AG09319 (cell line): Measurements from ENCODE around the gene TMEFF1.

ENCODE experiments used
- DNase-seq: peaks from one replicate; pipeline ENCODE4 v3.0.0-alpha.2; 2010; ENCODE audit warnings: low read depth; ENCODE audit errors: extremely low read depth
- TF ChIP-seq, protein P1 (sequence below): IDR thresholded peaks from 2 replicates; pipeline ENCODE4 v1.5.1; 2011; ENCODE audit warnings: low read depth, mild to moderate bottlenecking, inconsistent platforms, low read length, moderate library complexity

The TMEFF1 gene

DNA sequence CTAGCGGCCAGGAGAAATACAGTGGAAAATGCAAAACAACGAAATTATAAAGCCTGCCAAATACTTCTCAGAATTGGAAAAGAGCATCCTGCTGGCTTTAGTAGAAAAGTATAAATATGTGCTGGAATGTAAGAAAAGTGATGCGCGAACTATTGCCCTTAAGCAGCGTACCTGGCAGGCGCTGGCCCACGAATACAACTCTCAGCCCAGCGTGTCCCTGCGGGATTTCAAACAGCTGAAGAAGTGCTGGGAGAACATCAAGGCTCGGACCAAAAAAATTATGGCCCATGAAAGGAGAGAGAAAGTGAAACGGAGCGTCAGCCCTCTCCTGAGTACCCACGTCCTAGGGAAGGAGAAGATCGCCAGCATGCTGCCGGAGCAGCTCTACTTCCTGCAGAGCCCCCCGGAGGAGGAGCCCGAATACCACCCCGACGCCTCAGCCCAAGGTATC lies 31.0 kb upstream of the TMEFF1 start:
- DNase-seq = no peak
- TF ChIP-seq, protein P1, sequence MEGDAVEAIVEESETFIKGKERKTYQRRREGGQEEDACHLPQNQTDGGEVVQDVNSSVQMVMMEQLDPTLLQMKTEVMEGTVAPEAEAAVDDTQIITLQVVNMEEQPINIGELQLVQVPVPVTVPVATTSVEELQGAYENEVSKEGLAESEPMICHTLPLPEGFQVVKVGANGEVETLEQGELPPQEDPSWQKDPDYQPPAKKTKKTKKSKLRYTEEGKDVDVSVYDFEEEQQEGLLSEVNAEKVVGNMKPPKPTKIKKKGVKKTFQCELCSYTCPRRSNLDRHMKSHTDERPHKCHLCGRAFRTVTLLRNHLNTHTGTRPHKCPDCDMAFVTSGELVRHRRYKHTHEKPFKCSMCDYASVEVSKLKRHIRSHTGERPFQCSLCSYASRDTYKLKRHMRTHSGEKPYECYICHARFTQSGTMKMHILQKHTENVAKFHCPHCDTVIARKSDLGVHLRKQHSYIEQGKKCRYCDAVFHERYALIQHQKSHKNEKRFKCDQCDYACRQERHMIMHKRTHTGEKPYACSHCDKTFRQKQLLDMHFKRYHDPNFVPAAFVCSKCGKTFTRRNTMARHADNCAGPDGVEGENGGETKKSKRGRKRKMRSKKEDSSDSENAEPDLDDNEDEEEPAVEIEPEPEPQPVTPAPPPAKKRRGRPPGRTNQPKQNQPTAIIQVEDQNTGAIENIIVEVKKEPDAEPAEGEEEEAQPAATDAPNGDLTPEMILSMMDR = no peak

GRCh38 chr9:100443781-100444768 lies 28.9 kb upstream of the TMEFF1 start:
- no peak for DNase-seq
- TF ChIP-seq, protein P1 = no peak

DNA sequence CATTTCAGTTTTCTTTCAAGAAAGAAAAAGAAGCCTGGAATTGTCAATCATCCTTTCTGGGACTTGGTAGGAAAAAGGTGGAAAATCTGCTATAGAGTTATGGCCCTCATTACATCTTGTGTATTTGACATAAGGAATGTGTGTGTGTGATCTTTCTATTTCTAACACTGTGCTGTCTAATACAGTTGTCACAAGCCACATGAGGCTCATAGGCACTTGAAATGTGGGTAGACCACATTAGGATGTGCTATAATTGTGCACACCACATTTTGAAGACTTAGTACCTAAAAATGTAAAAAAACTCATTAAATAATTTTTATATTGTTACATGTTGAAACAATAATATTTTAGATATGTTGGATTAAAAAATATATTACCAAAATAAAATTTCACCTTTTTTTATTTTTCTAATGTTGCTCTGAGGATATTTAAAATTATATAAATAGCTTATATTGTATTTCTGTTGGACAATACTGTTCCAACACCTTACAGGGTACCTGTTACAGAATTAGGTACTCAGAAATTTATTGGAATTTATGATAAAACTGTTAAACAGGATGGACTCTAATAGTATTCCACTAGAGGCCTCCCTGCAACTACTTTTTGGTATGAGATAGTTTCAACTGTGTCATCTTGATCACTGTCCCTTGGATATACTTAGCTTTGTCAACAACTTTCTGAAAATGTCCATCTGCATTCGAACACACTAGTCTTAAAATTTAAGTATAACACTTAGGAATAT lies 27.6 kb upstream of the TMEFF1 start:
- TF ChIP-seq, protein P1 = no peak
- no peak for DNase-seq

GRCh38 chr9:100445903-100446549 lies 26.9 kb upstream of the TMEFF1 start:
- no peak for DNase-seq
- TF ChIP-seq, protein P1 = no peak

DNA sequence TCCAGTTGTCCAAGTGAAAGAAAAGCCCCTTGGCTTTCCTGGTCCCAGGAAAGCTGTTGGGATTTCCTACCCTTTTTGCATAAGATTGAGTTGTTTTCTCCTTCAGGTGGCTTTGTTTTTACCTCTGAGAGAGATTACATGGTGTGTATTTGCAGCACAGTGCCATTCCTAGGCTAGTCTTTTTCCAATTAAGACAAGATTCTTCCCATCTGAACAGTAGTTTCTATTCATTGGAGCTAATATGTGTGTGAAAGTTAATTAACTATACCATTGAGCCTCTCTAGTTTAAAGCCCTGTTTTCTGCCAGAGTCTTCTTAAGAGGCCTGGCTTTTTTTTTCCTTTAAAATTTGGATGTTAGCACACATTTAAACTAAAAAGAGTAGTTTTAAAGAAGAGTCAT lies 25.9 kb upstream of the TMEFF1 start:
- DNase-seq = no peak
- TF ChIP-seq, protein P1 = no peak

GRCh38 chr9:100448266-100448665 lies 24.7 kb upstream of the TMEFF1 start:
- TF ChIP-seq, protein P1 = no peak

GRCh38 chr9:100449420-100449819 lies 23.5 kb upstream of the TMEFF1 start:
- DNase-seq = no peak
- TF ChIP-seq, protein P1 = no peak

More at GRCh38 chr9:100448266-100448665, 24.7 kb upstream of the TMEFF1 start:
- no peak for DNase-seq
